HG03520 (cell line): ENCODE results near the gene THAP4.

ENCODE experiments used
- ATAC-seq: cut with Tn5 transposase; IDR thresholded peaks from one replicate; pipeline ENCODE4 v1.9.1; 2021; ENCODE audit warnings: mild to moderate bottlenecking, moderate library complexity; ENCODE audit not compliant: unreplicated experiment

THAP4 gene

GRCh38 chr2:241637018-241637794 lies at the start of gene THAP4, which contains the start of gene ATG4B:
THAP4 (minus strand) TSS chr2:241637158; CDS start chr2:241637017, 141 bp downstream.
ATG4B (plus strand) TSS chr2:241637693; CDS start chr2:241637715, 22 bp downstream.
- peak; percentile 57 for ATAC-seq

- no peak for ATAC-seq
Observed at GRCh38 chr2:241686324-241686649, 49.3 kb upstream of the THAP4 start.

DNA sequence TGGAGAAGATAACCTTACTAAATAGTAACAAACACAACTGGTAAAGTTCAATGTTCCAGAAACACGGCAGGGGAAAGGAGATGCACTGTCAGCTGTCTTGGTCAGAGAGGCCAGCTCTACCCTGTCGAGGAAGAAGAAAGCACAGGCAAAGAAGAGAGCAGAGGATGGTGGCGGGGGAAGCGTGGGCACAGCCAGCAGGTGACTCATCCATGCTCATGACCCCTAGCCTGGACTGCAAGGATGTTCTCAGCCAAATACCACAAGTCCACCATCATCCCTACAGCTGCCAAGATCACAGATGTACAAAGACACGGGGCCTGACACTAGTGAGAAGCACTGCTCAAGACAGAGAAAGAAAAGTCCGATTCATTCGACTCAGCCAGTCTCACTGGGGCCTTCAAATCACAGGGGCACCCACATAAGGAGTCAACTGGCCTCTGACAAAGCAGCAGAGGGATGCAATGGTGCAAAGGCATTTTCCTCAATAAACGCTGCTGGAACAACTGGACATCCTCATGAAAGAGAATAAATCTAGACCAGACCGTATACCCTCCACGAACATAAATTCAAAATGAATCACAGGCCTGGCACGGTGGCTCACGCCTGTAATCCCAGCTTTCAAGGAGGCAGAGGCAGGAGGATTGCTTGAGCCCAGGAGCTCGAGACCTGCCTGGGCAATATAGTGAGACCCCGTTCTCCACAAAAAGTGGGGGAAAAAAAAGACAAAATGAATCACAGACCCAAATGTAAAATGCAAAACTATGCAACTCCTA lies 44.1 kb upstream of the THAP4 start:
- no peak for ATAC-seq

GRCh38 chr2:241680044-241680443 lies 43.1 kb upstream of the THAP4 start:
- ATAC-seq: no peak

GRCh38 chr2:241678784-241679540 lies 42.0 kb upstream of the THAP4 start:
- no peak for ATAC-seq

- no peak for ATAC-seq
Observed at GRCh38 chr2:241678307-241678706, 41.3 kb upstream of the THAP4 start.

DNA sequence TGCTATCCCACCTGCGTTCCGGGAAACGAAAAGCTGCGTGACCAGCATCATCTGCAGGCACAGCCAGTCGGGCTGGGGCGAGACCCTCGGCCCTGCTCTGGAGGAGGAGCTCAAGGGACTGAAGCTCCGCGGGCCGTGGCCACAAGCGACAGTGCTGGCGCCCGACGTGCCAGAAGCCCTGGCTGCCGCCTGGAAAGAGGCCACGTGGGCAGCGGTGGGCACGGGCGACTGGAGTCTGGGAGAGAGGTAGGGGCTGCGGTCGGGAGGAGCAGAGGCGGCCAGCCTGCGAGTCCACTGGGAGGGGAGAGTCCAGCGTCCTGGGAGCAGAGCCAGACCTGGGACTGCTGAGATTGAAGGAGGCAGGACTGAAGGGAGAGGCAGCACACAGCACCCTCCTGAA lies 40.4 kb upstream of the THAP4 start:
- ATAC-seq: no peak

DNA sequence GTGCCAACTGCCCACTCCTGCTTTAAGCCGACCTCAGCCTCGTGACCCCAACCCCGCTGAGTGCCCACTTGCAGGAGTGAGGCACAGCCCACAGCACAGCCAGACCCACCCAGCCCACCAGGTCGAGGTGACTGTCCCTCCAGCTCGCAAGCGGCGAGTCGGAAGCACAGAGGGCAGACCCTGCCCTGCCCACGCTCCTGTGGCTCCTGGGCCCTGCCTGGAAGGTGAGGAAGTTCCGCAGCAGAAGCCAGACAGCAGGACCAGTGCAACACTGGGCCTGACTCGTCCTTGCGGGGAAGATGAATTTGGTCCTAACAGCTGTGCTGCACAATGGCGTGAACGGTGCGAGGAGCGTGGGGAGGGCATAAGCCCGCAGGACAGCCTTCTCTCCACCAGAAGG lies 39.7 kb upstream of the THAP4 start:
- no peak for ATAC-seq

DNA sequence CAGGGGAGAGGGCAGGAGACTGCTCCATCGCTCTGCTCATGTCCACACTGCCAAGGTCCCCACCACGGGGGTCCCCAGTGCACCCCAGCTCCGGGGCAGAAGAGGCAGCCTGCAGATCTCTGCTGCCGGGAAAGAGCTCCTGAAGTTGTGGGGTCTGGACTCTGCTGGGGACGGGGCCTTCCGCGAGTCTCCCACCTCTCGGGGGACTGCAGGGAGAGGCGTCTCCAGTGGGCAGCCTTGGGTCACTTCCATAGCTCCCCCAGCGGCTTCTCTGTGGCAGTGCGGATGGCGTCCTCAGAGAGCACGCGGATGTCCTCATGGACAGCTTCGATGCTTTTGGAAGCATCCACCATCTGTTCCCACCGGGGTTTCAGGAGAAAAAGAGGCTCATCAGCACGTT lies 38.9 kb upstream of the THAP4 start:
- no peak for ATAC-seq

GRCh38 chr2:241673797-241674725 lies 37.1 kb upstream of the THAP4 start:
- ATAC-seq: no peak

GRCh38 chr2:241673189-241673663 lies 36.3 kb upstream of the THAP4 start:
- ATAC-seq: no peak

- no peak for ATAC-seq
Observed at GRCh38 chr2:241672243-241673188, 35.6 kb upstream of the THAP4 start.

- no peak for ATAC-seq
Observed at GRCh38 chr2:241671457-241672240, 34.7 kb upstream of the THAP4 start.

DNA sequence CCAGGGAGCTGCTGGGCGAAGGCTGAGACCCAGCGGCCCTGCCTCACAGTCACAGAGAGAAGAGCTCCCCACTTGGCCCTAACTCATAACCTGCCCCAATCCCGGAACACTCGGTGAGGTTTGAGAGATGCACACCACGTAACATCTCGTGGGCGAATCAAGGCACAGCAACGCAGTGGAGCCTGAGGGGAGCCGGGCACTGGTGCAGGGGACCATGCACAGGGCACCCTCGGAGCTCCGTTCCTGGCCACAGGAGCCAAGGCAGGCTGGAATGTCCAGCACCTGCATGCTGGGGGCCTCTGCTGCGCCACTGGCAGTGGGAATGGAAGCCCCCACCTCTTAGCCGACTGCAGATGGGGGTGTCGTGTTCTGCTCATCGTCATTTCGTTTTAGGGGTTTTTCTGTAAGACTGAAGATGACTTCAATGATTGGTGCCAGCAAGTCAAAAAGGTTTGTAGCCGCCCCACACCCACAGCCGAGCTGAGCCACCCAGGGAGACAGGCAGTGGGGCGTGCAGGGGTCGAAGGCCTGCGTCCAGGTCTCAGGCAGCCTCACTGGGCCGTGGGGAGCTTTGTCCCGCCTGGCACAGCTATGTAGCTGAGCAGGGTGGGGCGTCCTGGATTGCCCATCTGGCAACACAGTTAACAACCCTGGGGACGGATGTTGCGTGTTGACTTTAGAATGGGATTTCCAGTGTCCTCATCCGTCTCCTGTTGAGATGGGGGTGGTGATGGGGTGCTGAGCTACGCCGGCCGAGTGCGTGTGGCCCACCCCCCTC lies 33.6 kb upstream of the THAP4 start:
- no peak for ATAC-seq

GRCh38 chr2:241668839-241669238 lies 31.9 kb upstream of the THAP4 start:
- ATAC-seq: no peak

DNA sequence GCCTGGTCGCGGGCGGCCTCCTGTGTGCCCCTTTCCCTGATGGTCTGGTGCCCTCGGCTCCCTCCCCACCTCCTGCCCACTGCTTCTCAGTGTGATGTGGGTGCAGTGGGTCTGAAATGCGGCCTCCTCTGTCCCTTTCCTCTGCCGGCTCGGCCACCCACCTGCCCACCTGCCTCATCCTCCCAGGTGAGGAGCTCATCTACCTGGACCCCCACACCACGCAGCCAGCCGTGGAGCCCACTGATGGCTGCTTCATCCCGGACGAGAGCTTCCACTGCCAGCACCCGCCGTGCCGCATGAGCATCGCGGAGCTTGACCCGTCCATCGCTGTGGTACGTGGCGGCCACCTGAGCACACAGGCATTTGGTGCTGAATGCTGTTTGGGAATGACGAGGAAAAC lies 31.4 kb upstream of the THAP4 start:
- no peak for ATAC-seq

GRCh38 chr2:241666627-241667400 lies 29.9 kb upstream of the THAP4 start:
- no peak for ATAC-seq
